GM12865 (cell line): Measurements from ENCODE around the gene COL6A1.

Source experiments
- DNase-seq: peaks from one replicate; pipeline ENCODE4 v3.0.0; 2010; ENCODE audit warnings: low read depth
- H3K4me3 ChIP-seq: 2 replicates; pipeline ENCODE4 v1.5.1; 2011; ENCODE audit warnings: mild to moderate bottlenecking, low read depth, low read length, control low read depth
- TF ChIP-seq, protein P1 (sequence below): IDR thresholded peaks from 2 replicates; pipeline ENCODE4 v1.5.1; 2011; ENCODE audit warnings: low read length, control low read depth, low read depth, inconsistent platforms; ENCODE audit not compliant: insufficient read depth; ENCODE audit errors: missing control alignments

Gene COL6A1

DNA sequence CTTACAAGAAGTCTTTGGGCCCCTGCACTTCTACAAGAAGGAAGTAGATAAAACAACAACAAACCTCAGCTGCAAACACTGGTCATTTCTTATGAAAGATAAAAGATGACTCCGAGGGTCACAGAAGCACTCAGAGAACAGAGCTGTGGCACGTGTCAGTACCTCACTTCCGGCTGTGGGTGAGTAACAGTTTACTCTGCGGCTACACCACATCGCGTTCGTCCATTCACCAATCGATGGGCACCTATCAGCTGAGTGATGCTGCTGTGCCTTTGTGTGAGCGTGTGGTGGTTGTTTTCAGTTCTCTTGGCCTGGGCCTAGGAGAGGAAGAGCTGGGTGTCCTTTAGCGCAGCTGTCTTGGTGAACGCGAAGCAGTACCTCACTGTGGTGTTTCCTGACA lies 49.9 kb downstream of the COL6A1 start:
- H3K4me3 ChIP-seq: no peak overlapping the region
- TF ChIP-seq, protein P1, sequence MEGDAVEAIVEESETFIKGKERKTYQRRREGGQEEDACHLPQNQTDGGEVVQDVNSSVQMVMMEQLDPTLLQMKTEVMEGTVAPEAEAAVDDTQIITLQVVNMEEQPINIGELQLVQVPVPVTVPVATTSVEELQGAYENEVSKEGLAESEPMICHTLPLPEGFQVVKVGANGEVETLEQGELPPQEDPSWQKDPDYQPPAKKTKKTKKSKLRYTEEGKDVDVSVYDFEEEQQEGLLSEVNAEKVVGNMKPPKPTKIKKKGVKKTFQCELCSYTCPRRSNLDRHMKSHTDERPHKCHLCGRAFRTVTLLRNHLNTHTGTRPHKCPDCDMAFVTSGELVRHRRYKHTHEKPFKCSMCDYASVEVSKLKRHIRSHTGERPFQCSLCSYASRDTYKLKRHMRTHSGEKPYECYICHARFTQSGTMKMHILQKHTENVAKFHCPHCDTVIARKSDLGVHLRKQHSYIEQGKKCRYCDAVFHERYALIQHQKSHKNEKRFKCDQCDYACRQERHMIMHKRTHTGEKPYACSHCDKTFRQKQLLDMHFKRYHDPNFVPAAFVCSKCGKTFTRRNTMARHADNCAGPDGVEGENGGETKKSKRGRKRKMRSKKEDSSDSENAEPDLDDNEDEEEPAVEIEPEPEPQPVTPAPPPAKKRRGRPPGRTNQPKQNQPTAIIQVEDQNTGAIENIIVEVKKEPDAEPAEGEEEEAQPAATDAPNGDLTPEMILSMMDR: no peak
- no peak for DNase-seq

- no peak for DNase-seq
- no peak overlapping the region for H3K4me3 ChIP-seq
- TF ChIP-seq, protein P1: no peak
These were observed 50.5 kb downstream of the COL6A1 start for GRCh38 chr21:46032100-46032499.

DNA sequence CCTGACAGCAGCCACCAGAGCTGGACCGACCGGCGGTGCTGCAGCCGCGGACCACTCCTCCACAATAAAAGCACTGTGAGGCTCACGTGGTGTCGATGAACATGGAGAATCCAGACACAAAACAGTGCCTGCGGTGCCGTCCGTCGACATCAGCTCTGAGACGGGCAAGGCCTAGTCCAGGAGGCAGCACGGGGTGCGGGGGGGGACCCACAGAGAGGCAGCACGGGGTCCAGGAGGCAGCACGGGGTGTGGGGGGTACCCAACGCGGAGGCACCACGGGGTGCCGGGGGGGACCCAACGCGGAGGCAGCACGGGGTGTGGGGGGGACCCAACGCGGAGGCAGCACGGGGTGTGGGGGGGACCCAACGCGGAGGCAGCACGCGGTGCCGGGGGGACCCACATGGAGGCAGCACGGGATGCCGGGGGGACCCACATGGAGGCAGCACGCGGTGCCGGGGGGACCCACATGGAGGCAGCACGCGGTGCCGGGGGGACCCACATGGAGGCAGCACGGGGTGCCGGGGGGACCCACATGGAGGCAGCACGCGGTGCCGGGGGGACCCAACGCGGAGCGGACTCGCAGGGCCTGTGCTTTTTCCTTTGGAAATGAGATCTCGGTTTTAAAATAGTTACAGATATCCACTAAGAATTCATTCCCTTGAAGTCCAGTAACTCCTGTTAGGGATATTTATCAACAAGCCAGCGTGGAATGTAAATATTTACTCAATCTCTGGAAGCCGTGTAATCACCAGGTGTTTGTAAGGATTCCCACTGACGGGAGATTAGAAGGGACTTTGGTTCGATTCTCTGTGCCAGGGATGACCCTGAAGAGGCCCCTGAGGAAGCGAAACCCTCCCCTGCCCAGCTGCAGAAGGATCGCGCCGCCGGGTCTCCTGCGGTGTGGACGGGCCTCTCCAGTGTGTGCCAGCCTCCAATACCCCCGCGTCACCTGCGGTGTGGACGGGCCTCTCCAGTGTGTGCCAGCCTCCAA lies 52.1 kb downstream of the COL6A1 start:
- H3K4me3 ChIP-seq: no peak overlapping the region
- TF ChIP-seq, protein P1: no peak
- no peak for DNase-seq

- TF ChIP-seq, protein P1: no peak
- no peak for DNase-seq
- H3K4me3 ChIP-seq: no peak overlapping the region
These were observed 54.5 kb downstream of the COL6A1 start for GRCh38 chr21:46035809-46036695.

DNA sequence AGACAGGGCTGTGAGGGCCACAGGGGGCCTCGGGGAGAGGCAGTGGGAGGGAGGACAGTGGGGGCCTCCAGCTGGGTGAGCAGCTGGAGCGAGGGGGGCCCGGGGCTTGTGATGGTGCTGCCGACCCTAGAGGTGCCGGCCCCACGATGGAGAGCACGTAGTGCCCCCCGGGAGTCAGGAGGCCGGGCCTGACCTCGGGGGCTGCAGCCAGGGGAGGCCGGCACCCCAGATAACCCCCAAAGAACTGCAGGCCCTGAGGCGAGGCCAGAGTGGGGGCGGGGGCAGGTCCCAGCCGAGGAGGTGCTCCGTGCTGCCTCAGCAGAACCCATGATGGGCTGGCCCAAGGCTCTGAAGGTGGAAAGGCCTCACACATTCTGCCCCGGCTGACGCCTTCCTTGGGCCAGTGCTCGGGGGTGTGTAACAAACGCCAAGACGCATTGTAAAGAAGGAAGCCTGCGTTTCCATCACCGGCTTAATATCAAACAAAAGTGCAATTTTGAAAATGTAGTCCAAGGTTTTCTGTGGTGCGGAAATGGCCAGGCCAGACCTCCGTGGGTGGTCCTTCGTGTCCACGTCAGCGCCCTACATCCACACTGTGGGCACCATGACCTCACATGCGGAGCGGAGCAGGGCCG lies 55.2 kb downstream of the COL6A1 start:
- TF ChIP-seq, protein P1: no peak
- DNase-seq: no peak
- no peak overlapping the region for H3K4me3 ChIP-seq
